Cardiac fibroblast (primary cell): ENCODE data around the gene EPHB2.

Experiments
- DNase-seq, 2 donors: peaks; one replicate each; pipeline versions ENCODE4 v3.0.0 to v3.0.0-alpha.2; 2010; ENCODE audit warnings: low read depth in 2 of 2
- H3K4me3 ChIP-seq, 2 donors: replicated peaks in 1 of 2; 1 replicate in 1 of 2; 2 replicates in 1 of 2; pipeline ENCODE4 v1.5.1; 2011; ENCODE audit warnings: low read depth in 2 of 2, low read length in 2 of 2, mild to moderate bottlenecking in 2 of 2, moderate library complexity in 1 of 2
- CTCF ChIP-seq: IDR thresholded peaks from one replicate; pipeline ENCODE4 v1.5.1; 2011; ENCODE audit warnings: low read depth, mild to moderate bottlenecking, low read length, inconsistent platforms

The EPHB2 gene

GRCh38 chr1:22688466-22688865, 22.2 kb upstream of the EPHB2 start:
- no peak overlapping the region for H3K4me3 ChIP-seq
- DNase-seq: no peak
- no peak for TF ChIP-seq CTCF

GRCh38 chr1:22689505-22689904, 21.1 kb upstream of the EPHB2 start:
- peak; percentile 54 to 85 for DNase-seq
- TF ChIP-seq CTCF: no peak
- no peak overlapping the region for H3K4me3 ChIP-seq

GRCh38 chr1:22691031-22691753, 19.4 kb upstream of the EPHB2 start:
- DNase-seq: no peak
- H3K4me3 ChIP-seq: no peak overlapping the region
- no peak for TF ChIP-seq CTCF

- TF ChIP-seq CTCF: no peak
- no peak for DNase-seq
- H3K4me3 ChIP-seq: no peak overlapping the region
Measured at GRCh38 chr1:22694172-22694571, 16.5 kb upstream of the EPHB2 start.

GRCh38 chr1:22696610-22697009, 14.0 kb upstream of the EPHB2 start:
- no peak overlapping the region for H3K4me3 ChIP-seq
- no peak for TF ChIP-seq CTCF
- no peak for DNase-seq

GRCh38 chr1:22697980-22698379, 12.7 kb upstream of the EPHB2 start:
- DNase-seq: no peak
- H3K4me3 ChIP-seq: no peak overlapping the region
- TF ChIP-seq CTCF: no peak
